CD1c-positive myeloid dendritic cell (primary cell): ENCODE measurements around the gene LENG9.

ENCODE experiments used
- DNase-seq: peaks from one replicate; pipeline ENCODE4 v3.0.0-alpha.2; 2016; ENCODE audit errors: extremely low spot score

Gene LENG9

GRCh38 chr19:54421521-54421920 lies 42.1 kb downstream of the LENG9 start:
- DNase-seq, result no peak

- DNase-seq, result no peak
Observed at GRCh38 chr19:54421169-54421516, 42.4 kb downstream of the LENG9 start.

- no peak for DNase-seq
Observed at GRCh38 chr19:54420383-54421168, 43.0 kb downstream of the LENG9 start.

GRCh38 chr19:54420068-54420382 lies 43.6 kb downstream of the LENG9 start:
- no peak for DNase-seq

- DNase-seq, result no peak
Observed at GRCh38 chr19:54418930-54419800, 44.4 kb downstream of the LENG9 start.

- no peak for DNase-seq
Observed at GRCh38 chr19:54418030-54418929, 45.3 kb downstream of the LENG9 start.

- no peak for DNase-seq
Observed at GRCh38 chr19:54416695-54417491, 46.7 kb downstream of the LENG9 start.

- DNase-seq, result no peak
Observed at GRCh38 chr19:54415901-54416673, 47.5 kb downstream of the LENG9 start.

GRCh38 chr19:54415208-54415900 lies 48.2 kb downstream of the LENG9 start, which contains the start of gene TTYH1:
Gene TTYH1, plus strand, starts transcription at chr19:54415464. Its CDS starts 89 bp downstream, at chr19:54415553.
- DNase-seq, result no peak

GRCh38 chr19:54414156-54414555 lies 49.4 kb downstream of the LENG9 start:
- DNase-seq, result no peak

GRCh38 chr19:54412877-54413276 lies 50.7 kb downstream of the LENG9 start:
- no peak for DNase-seq
